ENCODE measurements around the gene NCBP1. TPM values are rescaled to one million over a fixed set of nuclear protein-coding genes. Genes with fewer than 3 reads are reported as not detected.

The NCBP1 gene
- total RNA-seq, 4 donors from 2014 or later: 18.6 to 38.4 (median 24.4) TPM

GRCh38 chr9:97628668-97629067 lies 5.0 kb upstream of the NCBP1 start:
- Histone ChIP-seq H3K9me3 (no peaks in the 10 kb centered on the region), H3K27me3 (no peaks in the 10 kb centered on the region), H3K36me3 (peaks cover 0 to 21% (median 0%) of the 10 kb centered on the region in 3 donors), H3K27ac (no peak overlapping the region), H3K4me1 (peaks cover 0 to 53% (median 11%) of the 10 kb centered on the region in 4 donors), H3K4me3 (no peak overlapping the region)
- WGBS, 2 donors: 77% methylated on average over 3 of the region's 3 CpGs
- no peak for DNase-seq (ENCODE audit: low spot score in 2 of 2)
- no peak for TF ChIP-seq EP300 (IDR thresholded peaks at IDR 0.05)
- TF ChIP-seq POLR2A (IDR thresholded peaks at IDR 0.05): no peak
- TF ChIP-seq CTCF (IDR thresholded peaks at IDR 0.05): no peak

- peaks cover 0 to 16% (median 0%) of the 10 kb centered on the region in 3 donors for H3K36me3 ChIP-seq
- no peak for TF ChIP-seq CTCF (IDR thresholded peaks at IDR 0.05)
- TF ChIP-seq POLR2A (IDR thresholded peaks at IDR 0.05): no peak
- no peak for TF ChIP-seq EP300 (IDR thresholded peaks at IDR 0.05)
- no peak overlapping the region for H3K27ac ChIP-seq
- no peaks in the 10 kb centered on the region for H3K27me3 ChIP-seq
- H3K4me1 ChIP-seq: peaks cover 0 to 53% (median 12%) of the 10 kb centered on the region in 4 donors
- no peaks in the 10 kb centered on the region for H3K9me3 ChIP-seq
- no peak overlapping the region for H3K4me3 ChIP-seq
- no peak for DNase-seq (ENCODE audit: low spot score in 2 of 2)
Observed at GRCh38 chr9:97629156-97629555, 4.5 kb upstream of the NCBP1 start.

GRCh38 chr9:97630591-97630990 lies 3.0 kb upstream of the NCBP1 start:
- H3K4me1 ChIP-seq: peaks cover 4 to 67% (median 26%) of the 10 kb centered on the region in 4 donors
- no peaks in the 10 kb centered on the region for H3K9me3 ChIP-seq
- no peak overlapping the region for H3K4me3 ChIP-seq
- TF ChIP-seq POLR2A (IDR thresholded peaks at IDR 0.05): no peak
- TF ChIP-seq EP300 (IDR thresholded peaks at IDR 0.05): no peak
- TF ChIP-seq CTCF (IDR thresholded peaks at IDR 0.05): no peak
- no peaks in the 10 kb centered on the region for H3K27me3 ChIP-seq
- no peak overlapping the region for H3K27ac ChIP-seq
- peaks cover 0 to 2% (median 0%) of the 10 kb centered on the region in 3 donors for H3K36me3 ChIP-seq
- no peak for DNase-seq (ENCODE audit: low spot score in 2 of 2)

GRCh38 chr9:97632248-97632984 lies 1.2 kb upstream of the NCBP1 start:
- Histone ChIP-seq H3K36me3 (no peaks in the 10 kb centered on the region), H3K4me3 (peak overlapping the region; percentile 77 to 96 (median 90)), H3K27ac (peak overlapping the region; percentile 96 to 100 (median 97)), H3K9me3 (no peaks in the 10 kb centered on the region), H3K4me1 (peaks cover 4 to 74% (median 36%) of the 10 kb centered on the region in 4 donors), H3K27me3 (no peaks in the 10 kb centered on the region)
- 1% methylated on average over 27 of the region's 27 CpGs for WGBS, 2 donors
- TF ChIP-seq POLR2A (IDR thresholded peaks at IDR 0.05): no peak
- TF ChIP-seq EP300 (IDR thresholded peaks at IDR 0.05): no peak
- TF ChIP-seq CTCF (IDR thresholded peaks at IDR 0.05): no peak
- DNase-seq (ENCODE audit: low spot score in 2 of 2): peak in 1 of 2 donors; percentile 23

DNA sequence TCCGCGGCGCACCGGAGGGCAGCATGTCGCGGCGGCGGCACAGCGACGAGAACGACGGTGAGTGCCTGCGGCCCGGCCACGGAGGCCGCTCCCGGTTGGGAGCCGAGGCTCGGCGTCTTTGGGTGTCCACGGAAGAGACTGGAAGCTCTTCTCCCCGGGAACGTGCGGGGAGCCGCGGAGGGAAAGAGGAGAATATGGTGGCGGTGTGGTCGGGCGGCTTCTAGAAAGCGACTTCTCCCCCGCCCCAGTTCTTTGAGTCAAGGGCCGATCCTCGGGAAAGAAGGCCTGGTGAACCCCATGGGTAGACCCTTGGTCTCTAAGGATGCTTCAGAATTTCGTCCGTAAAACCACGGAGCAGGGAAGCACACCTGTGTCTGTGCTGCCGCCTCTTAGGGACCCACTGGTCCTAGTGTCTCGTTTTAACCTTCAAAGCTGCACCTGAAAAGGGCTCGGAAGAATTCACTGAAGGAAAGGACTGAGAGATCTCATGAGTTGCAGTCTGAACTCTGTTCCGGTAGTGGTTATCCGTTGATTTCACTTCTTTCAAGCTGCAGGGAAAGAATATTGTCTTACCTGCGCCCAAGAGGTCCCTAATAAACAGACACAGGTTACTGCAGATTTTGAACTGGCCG lies 354 bp downstream of the NCBP1 start:
- no peaks in the 10 kb centered on the region for H3K27me3 ChIP-seq
- H3K36me3 ChIP-seq: no peaks in the 10 kb centered on the region
- peaks cover 4 to 75% (median 36%) of the 10 kb centered on the region in 4 donors for H3K4me1 ChIP-seq
- peak overlapping the region; percentile 77 to 96 (median 90) for H3K4me3 ChIP-seq
- WGBS, 2 donors: 0 to 1% methylated on average over 26 to 42 of the region's 43 CpGs
- peak overlapping the region; percentile 96 to 100 (median 97) for H3K27ac ChIP-seq
- no peaks in the 10 kb centered on the region for H3K9me3 ChIP-seq
- TF ChIP-seq POLR2A (IDR thresholded peaks at IDR 0.05) (no peak), EP300 (IDR thresholded peaks at IDR 0.05) (no peak), CTCF (IDR thresholded peaks at IDR 0.05) (no peak)
- DNase-seq (ENCODE audit: low spot score in 2 of 2): no peak

Measured in tibial nerve (tissue), 4 donors.